ENCODE results near the gene INHBC.

Gene INHBC

DNA sequence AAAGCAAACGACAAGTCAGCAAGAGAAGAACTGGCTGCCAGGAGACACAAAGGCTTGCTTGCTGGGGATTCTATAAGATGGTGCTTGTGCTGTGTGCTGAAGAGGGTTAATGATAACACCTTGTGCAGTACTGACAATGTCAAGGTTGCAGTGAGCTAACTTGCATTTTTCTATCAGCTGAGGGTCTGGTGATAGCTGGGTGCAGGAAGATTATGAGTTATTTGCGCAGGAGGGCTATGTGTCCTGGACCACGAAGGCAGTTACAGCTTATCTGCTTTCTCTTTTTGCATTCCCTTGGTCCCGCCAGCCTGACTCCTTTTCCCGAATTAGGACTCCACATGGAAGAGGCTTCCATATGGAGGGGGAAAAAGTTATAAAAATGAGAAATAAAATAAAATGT is 46.2 kb upstream of the INHBC start:
- Histone ChIP-seq H3K4me3 (replicated peaks; ENCODE audit: insufficient read depth, low read length) (no peak overlapping the region), H3K27ac (replicated peaks) (no peak overlapping the region), H3K27me3 (ENCODE audit: insufficient read depth, poor library complexity, severe bottlenecking) (no peaks in the 10 kb centered on the region)
- no peak for DNase-seq (ENCODE audit: low read depth in 1 of 2, low spot score in 1 of 2)
- no peak for TF ChIP-seq POLR2AphosphoS5 (IDR thresholded peaks at IDR 0.05; ENCODE audit: low read depth)
- TF ChIP-seq SPI1 (IDR thresholded peaks at IDR 0.05; ENCODE audit: borderline replicate concordance, low read depth), result no peak
- TF ChIP-seq, protein P1, sequence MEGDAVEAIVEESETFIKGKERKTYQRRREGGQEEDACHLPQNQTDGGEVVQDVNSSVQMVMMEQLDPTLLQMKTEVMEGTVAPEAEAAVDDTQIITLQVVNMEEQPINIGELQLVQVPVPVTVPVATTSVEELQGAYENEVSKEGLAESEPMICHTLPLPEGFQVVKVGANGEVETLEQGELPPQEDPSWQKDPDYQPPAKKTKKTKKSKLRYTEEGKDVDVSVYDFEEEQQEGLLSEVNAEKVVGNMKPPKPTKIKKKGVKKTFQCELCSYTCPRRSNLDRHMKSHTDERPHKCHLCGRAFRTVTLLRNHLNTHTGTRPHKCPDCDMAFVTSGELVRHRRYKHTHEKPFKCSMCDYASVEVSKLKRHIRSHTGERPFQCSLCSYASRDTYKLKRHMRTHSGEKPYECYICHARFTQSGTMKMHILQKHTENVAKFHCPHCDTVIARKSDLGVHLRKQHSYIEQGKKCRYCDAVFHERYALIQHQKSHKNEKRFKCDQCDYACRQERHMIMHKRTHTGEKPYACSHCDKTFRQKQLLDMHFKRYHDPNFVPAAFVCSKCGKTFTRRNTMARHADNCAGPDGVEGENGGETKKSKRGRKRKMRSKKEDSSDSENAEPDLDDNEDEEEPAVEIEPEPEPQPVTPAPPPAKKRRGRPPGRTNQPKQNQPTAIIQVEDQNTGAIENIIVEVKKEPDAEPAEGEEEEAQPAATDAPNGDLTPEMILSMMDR (IDR thresholded peaks at IDR 0.05; ENCODE audit: insufficient read depth, low read length), result no peak
- TF ChIP-seq, protein P2, sequence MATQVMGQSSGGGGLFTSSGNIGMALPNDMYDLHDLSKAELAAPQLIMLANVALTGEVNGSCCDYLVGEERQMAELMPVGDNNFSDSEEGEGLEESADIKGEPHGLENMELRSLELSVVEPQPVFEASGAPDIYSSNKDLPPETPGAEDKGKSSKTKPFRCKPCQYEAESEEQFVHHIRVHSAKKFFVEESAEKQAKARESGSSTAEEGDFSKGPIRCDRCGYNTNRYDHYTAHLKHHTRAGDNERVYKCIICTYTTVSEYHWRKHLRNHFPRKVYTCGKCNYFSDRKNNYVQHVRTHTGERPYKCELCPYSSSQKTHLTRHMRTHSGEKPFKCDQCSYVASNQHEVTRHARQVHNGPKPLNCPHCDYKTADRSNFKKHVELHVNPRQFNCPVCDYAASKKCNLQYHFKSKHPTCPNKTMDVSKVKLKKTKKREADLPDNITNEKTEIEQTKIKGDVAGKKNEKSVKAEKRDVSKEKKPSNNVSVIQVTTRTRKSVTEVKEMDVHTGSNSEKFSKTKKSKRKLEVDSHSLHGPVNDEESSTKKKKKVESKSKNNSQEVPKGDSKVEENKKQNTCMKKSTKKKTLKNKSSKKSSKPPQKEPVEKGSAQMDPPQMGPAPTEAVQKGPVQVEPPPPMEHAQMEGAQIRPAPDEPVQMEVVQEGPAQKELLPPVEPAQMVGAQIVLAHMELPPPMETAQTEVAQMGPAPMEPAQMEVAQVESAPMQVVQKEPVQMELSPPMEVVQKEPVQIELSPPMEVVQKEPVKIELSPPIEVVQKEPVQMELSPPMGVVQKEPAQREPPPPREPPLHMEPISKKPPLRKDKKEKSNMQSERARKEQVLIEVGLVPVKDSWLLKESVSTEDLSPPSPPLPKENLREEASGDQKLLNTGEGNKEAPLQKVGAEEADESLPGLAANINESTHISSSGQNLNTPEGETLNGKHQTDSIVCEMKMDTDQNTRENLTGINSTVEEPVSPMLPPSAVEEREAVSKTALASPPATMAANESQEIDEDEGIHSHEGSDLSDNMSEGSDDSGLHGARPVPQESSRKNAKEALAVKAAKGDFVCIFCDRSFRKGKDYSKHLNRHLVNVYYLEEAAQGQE (IDR thresholded peaks at IDR 0.05; ENCODE audit: insufficient replicate concordance, low read depth), result no peak
- no peak for TF ChIP-seq GABPA (IDR thresholded peaks at IDR 0.05; ENCODE audit: low read depth)

DNA sequence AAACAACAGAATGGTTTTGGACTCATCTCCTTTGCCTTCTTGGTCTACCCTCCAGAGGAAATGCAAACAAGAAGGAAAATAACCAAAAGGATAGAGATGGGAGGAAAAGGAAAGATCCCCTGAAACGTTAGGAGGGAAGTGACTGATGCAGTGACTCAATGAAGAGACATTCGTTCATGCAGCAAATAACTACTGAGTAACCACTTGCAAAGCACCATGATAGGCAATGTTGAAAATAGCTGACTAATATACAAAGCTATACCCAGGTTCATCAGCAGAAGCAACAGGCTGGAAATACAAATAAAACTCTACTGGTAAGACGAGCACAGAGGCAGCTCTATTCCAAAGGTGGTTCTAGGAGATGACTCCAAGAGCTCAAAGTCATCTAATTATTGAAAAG is 45.6 kb upstream of the INHBC start:
- DNase-seq (ENCODE audit: low read depth in 1 of 2, low spot score in 1 of 2), result no peak
- Histone ChIP-seq H3K27ac (replicated peaks) (no peak overlapping the region), H3K4me3 (replicated peaks; ENCODE audit: insufficient read depth, low read length) (no peak overlapping the region), H3K27me3 (ENCODE audit: insufficient read depth, poor library complexity, severe bottlenecking) (no peaks in the 10 kb centered on the region)
- TF ChIP-seq POLR2AphosphoS5 (IDR thresholded peaks at IDR 0.05; ENCODE audit: low read depth) (no peak), SPI1 (IDR thresholded peaks at IDR 0.05; ENCODE audit: borderline replicate concordance, low read depth) (no peak), GABPA (IDR thresholded peaks at IDR 0.05; ENCODE audit: low read depth) (no peak)
- TF ChIP-seq, protein P1 (IDR thresholded peaks at IDR 0.05; ENCODE audit: insufficient read depth, low read length), result no peak
- TF ChIP-seq, protein P2 (IDR thresholded peaks at IDR 0.05; ENCODE audit: insufficient replicate concordance, low read depth), result no peak

DNA sequence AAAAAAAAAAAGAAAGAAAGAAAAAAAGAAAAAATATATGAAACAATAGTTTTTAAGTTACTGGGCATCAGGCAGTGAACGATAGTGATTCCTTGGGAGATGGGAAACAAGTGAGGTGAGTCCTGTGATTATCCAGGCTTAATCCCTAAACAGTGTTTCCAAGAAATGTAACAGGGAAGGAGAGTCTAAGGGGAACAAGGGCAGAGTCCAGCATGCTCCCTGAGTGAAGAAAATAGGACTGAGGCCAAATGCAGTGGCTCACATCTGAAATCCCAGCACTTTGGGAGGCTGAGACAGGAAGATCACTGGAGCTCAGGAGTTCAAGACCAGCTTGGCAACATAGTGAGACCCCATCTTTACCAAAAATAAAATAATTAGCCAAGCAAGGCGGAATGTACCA is 44.4 kb upstream of the INHBC start:
- Histone ChIP-seq H3K27me3 (ENCODE audit: insufficient read depth, poor library complexity, severe bottlenecking) (no peaks in the 10 kb centered on the region), H3K4me3 (replicated peaks; ENCODE audit: insufficient read depth, low read length) (no peak overlapping the region), H3K27ac (replicated peaks) (no peak overlapping the region)
- TF ChIP-seq POLR2AphosphoS5 (IDR thresholded peaks at IDR 0.05; ENCODE audit: low read depth), result no peak
- no peak for TF ChIP-seq SPI1 (IDR thresholded peaks at IDR 0.05; ENCODE audit: borderline replicate concordance, low read depth)
- no peak for TF ChIP-seq GABPA (IDR thresholded peaks at IDR 0.05; ENCODE audit: low read depth)
- TF ChIP-seq, protein P1 (IDR thresholded peaks at IDR 0.05; ENCODE audit: insufficient read depth, low read length), result no peak
- TF ChIP-seq, protein P2 (IDR thresholded peaks at IDR 0.05; ENCODE audit: insufficient replicate concordance, low read depth), result no peak
- DNase-seq (ENCODE audit: low read depth in 1 of 2, low spot score in 1 of 2), result no peak

All from HL-60 (cell line).